Measurements from ENCODE around the gene TP63.

Gene TP63

DNA sequence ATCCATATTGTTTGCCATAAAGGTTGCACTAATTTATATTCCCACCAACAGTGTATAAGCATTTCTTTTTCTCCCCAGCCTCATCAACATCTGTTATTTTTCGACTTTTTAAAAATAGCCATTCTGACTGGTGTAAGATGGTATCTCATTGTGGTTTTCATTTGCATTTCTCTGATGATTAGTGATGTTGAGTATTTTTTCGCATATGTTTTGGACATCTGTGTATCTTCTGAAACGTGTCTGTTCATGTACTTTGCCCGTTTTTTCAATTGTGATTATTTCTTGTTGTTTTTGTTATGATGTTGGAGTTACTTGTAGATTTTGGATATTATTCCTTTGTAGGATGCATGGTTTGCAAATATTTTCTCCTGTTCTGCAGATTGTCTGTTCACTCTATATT, 46.5 kb downstream of the TP63 start:
- H3K27me3 ChIP-seq (replicated peaks): no peaks in the 10 kb centered on the region
- in situ Hi-C loops (cut with HindIII; ENCODE audit: low pct_ligation_motif_present, low sequenced_read_pairs): no loop called here
- no peak for DNase-seq

DNA sequence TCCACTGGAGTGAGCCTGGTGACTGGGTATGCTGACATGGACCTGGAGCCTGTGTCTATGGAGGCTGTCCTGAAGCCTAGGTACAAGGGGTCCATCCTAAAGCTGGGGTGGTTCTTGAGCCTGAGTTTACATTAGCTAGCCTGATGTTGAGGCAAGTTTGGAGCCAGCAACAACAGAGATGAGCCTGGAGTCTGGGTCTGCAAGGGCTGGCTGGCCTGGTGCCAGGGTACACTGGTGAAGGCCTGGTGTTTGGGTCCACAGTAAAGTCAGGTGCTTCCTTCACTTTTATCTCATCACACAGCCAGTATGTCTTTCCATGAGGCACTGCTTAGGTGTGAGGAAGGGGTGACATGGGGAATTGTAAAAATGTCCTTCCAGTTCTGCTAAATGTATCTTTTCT, 49.5 kb downstream of the TP63 start:
- Histone ChIP-seq H3K36me3 (replicated peaks) (no peaks in the 10 kb centered on the region), H3K4me3 (ENCODE audit: low read depth, low read length) (no peak overlapping the region), H3K27me3 (replicated peaks) (no peaks in the 10 kb centered on the region), H3K27ac (no peak overlapping the region)
- TF ChIP-seq, protein P1, sequence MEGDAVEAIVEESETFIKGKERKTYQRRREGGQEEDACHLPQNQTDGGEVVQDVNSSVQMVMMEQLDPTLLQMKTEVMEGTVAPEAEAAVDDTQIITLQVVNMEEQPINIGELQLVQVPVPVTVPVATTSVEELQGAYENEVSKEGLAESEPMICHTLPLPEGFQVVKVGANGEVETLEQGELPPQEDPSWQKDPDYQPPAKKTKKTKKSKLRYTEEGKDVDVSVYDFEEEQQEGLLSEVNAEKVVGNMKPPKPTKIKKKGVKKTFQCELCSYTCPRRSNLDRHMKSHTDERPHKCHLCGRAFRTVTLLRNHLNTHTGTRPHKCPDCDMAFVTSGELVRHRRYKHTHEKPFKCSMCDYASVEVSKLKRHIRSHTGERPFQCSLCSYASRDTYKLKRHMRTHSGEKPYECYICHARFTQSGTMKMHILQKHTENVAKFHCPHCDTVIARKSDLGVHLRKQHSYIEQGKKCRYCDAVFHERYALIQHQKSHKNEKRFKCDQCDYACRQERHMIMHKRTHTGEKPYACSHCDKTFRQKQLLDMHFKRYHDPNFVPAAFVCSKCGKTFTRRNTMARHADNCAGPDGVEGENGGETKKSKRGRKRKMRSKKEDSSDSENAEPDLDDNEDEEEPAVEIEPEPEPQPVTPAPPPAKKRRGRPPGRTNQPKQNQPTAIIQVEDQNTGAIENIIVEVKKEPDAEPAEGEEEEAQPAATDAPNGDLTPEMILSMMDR (IDR thresholded peaks at IDR 0.05; ENCODE audit: low read depth, low read length, missing control alignments): no peak
- DNase-seq: no peak
- in situ Hi-C loops (cut with HindIII; ENCODE audit: low pct_ligation_motif_present, low sequenced_read_pairs): no loop called here

More for the DNA sequence above, 46.5 kb downstream of the TP63 start:
- TF ChIP-seq, protein P1 (IDR thresholded peaks at IDR 0.05; ENCODE audit: low read depth, low read length, missing control alignments): no peak
- Histone ChIP-seq H3K4me3 (ENCODE audit: low read depth, low read length) (no peak overlapping the region), H3K36me3 (replicated peaks) (no peaks in the 10 kb centered on the region), H3K27ac (no peak overlapping the region)

DNA sequence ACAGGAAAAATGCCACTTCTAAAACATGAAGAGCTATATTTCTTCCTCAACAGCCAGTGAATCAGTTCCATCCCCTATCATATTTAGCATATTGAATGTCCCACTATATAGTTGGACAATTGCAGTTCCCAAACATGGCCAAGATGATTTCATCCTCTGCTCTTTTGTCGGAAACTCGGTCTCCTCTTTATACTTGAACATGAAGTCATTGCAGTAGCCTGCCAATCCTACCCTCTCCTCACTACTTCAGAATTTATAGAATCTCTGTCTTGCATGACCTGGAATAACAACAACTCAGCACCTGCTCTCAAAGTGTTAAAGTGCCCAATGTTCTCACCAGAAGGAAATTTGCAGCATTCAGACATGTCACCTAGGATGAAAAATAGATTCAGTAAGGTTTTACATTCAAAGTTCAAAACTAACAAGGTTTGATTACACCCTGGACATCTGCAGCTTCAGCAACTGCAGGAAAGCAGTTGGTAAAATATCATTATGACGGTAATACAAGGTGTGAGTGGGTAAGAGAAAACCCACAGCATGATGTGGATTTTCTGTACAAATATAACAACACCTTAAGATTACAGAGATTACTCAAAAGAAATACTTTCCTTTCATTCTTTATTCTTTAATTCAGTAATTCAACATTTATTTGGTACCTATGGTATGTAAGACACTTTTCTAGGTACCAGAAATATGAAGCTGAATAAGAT, 52.5 kb downstream of the TP63 start:
- TF ChIP-seq, protein P1 (IDR thresholded peaks at IDR 0.05; ENCODE audit: low read depth, low read length, missing control alignments): no peak
- in situ Hi-C loops (cut with HindIII; ENCODE audit: low pct_ligation_motif_present, low sequenced_read_pairs): no loop called here
- H3K36me3 ChIP-seq (replicated peaks): no peaks in the 10 kb centered on the region
- no peak overlapping the region for H3K27ac ChIP-seq
- no peaks in the 10 kb centered on the region for H3K27me3 ChIP-seq (replicated peaks)
- DNase-seq: no peak
- H3K4me3 ChIP-seq (ENCODE audit: low read depth, low read length): no peak overlapping the region

DNA sequence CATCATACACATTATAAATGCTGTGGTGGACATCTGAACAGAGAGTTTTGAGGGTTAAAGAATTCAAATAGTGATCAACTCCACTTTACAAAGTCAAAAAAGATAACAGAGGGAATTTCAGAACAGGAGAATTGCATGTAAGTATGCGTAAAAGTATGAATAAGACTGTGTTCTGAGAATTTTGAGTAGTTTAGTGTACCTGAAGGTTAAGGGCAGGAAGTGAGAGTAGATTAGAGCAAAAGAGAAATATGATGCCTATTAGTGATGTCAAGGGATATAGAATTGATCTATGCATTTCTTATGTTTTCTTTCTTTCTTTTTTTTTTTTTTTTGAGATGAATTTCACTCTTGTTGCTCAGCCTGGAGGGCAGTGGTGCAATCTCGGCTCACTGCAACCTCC, 53.1 kb downstream of the TP63 start:
- TF ChIP-seq, protein P1 (IDR thresholded peaks at IDR 0.05; ENCODE audit: low read depth, low read length, missing control alignments): no peak
- Histone ChIP-seq H3K4me3 (ENCODE audit: low read depth, low read length) (no peak overlapping the region), H3K27ac (no peak overlapping the region), H3K27me3 (replicated peaks) (no peaks in the 10 kb centered on the region), H3K36me3 (replicated peaks) (no peaks in the 10 kb centered on the region)
- in situ Hi-C loops (cut with HindIII; ENCODE audit: low pct_ligation_motif_present, low sequenced_read_pairs): no loop called here
- DNase-seq: no peak

DNA sequence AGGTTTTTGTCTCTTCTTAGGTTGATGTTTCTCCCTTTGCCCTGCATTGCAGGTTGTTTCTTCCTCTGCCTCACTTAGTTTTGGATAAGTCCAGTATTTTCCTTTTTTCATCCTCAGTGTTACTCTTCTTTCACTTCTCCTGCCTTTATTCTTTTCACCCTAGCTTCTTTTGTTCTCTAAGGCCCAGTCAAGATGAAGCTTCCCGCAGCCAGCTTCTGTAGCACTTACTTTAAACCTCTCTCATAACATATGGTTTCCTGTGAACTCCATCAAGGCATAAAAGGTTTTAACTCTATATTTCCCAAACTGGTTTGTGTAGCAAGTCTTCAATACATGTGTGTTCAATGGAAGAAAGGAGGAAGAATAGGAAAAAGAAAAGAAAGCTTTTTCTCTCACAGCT, 54.1 kb downstream of the TP63 start:
- H3K36me3 ChIP-seq (replicated peaks): no peaks in the 10 kb centered on the region
- peak overlapping the region; percentile 98 for H3K27ac ChIP-seq
- H3K27me3 ChIP-seq (replicated peaks): no peaks in the 10 kb centered on the region
- no peak for DNase-seq
- no peak overlapping the region for H3K4me3 ChIP-seq (ENCODE audit: low read depth, low read length)
- TF ChIP-seq, protein P1 (IDR thresholded peaks at IDR 0.05; ENCODE audit: low read depth, low read length, missing control alignments): no peak
- in situ Hi-C loops (cut with HindIII; ENCODE audit: low pct_ligation_motif_present, low sequenced_read_pairs): no loop called here

DNA sequence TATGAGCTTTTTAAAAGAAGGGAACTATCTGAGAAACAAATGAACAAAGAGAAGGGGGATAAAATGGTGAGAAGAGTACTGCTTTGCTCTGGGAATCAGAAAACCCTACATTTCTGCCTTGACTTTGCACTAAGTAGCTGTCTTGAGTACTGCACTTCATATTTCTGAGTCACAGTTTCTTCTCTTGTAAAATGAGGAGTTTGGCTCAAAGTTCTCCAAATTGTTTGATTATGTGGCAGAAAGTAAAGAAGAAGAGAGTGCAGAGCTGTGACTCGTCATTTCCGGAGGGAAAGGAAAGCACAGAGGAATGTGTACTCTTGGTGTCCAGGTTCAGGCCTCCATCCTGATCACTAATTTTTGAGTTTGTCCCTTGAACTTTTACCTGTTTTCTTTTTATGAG, 54.7 kb downstream of the TP63 start:
- DNase-seq: peak; percentile 68
- TF ChIP-seq, protein P1 (IDR thresholded peaks at IDR 0.05; ENCODE audit: low read depth, low read length, missing control alignments): no peak
- Histone ChIP-seq H3K4me3 (ENCODE audit: low read depth, low read length) (no peak overlapping the region), H3K36me3 (replicated peaks) (no peaks in the 10 kb centered on the region), H3K27ac (peak overlapping the region; percentile 98), H3K27me3 (replicated peaks) (no peaks in the 10 kb centered on the region)
- in situ Hi-C loops (cut with HindIII; ENCODE audit: low pct_ligation_motif_present, low sequenced_read_pairs): no loop called here
